Measurements from ENCODE around the gene CDC20.

DNA sequence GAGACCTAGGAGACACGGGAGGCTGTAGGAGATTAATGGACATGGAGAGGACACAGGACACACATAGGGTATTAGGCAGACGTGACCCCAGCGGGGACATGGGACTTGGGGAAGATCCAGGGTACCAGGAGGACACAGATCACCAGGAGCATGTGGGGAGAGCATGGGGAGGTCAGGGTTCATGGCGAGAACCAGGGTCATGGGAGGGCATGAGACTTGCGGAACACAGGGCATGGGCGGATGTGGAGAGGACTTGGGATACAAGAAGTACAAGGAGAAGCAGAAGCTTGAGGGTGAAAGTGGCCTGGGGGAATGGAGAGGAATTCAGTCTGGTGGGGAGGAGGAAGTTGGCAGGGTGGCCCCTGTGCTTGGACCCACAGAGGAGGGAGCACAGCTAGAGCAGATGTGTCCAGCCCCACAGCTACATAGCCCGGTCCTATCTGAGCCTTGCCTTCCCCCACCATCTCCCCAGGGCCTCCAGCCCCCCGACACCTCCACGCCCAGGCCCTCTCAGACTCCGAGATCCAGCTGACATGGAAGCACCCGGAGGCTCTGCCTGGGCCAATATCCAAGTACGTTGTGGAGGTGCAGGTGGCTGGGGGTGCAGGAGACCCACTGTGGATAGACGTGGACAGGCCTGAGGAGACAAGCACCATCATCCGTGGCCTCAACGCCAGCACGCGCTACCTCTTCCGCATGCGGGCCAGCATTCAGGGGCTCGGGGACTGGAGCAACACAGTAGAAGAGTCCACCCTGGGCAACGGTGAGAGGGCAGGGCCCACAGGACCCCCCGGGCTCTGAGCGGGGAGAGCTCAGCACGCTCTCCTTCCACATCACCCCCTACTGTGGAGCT is 45.9 kb upstream of the CDC20 start:
- no peak for TF ChIP-seq CTCF (IDR thresholded peaks at IDR 0.05)
- no peak for TF ChIP-seq EP300 (IDR thresholded peaks at IDR 0.05; ENCODE audit: borderline replicate concordance in 1 of 2, low read depth in 1 of 2, low read length in 1 of 2)
- TF ChIP-seq SMC3 (IDR thresholded peaks at IDR 0.05; ENCODE audit: low read depth, low read length) = no peak
- TF ChIP-seq, protein P1, sequence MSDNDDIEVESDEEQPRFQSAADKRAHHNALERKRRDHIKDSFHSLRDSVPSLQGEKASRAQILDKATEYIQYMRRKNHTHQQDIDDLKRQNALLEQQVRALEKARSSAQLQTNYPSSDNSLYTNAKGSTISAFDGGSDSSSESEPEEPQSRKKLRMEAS (IDR thresholded peaks at IDR 0.05; ENCODE audit: low read depth) = no peak
- TF ChIP-seq ZBTB33 (IDR thresholded peaks at IDR 0.05; ENCODE audit: borderline replicate concordance, low read depth) = no peak
- TF ChIP-seq TAF1 (IDR thresholded peaks at IDR 0.05; ENCODE audit: borderline replicate concordance, low read depth, low read length) = no peak
- no peak for TF ChIP-seq POLR2AphosphoS5 (IDR thresholded peaks at IDR 0.05; ENCODE audit: low read depth, low read length)
- no peak for TF ChIP-seq NFIC (IDR thresholded peaks at IDR 0.05; ENCODE audit: borderline replicate concordance)
- no peak for TF ChIP-seq YY1 (IDR thresholded peaks at IDR 0.05; ENCODE audit: low read depth)
